ENCODE measurements around the gene CRIP2. TPM values are rescaled to one million over a fixed set of nuclear protein-coding genes. Genes with fewer than 3 reads are reported as not detected.

Gene CRIP2
- total and polyA plus RNA-seq, 10 of the 15 experiments (the other 5 are each of a cell fraction or from before 2014, with no cell fraction given) = 0.04 to 0.62 (median 0.37) TPM; not detected in 5

GRCh38 chr14:105444859-105445258, 29.8 kb upstream of the CRIP2 start:
- Histone ChIP-seq H3K4me3 (no peak overlapping the region), H3K4me1 (ENCODE audit: control insufficient read depth, insufficient read depth, low read length) (no peaks in the 10 kb centered on the region), H4K20me1 (ENCODE audit: control insufficient read depth, insufficient read depth) (no peaks in the 10 kb centered on the region), H3K79me2 (ENCODE audit: control insufficient read depth, insufficient read depth, low read length) (no peaks in the 10 kb centered on the region), H3K9ac (ENCODE audit: control insufficient read depth, insufficient read depth, low read length) (no peak overlapping the region), H3K27me3 (replicated peaks in 1 of 2; ENCODE audit: control insufficient read depth in 2 of 2, insufficient read depth in 2 of 2, low read length in 1 of 2) (no peaks in the 10 kb centered on the region), H3K9me3 (replicated peaks; ENCODE audit: control insufficient read depth, insufficient read depth, low read length) (no peaks in the 10 kb centered on the region), H2AFZ (ENCODE audit: control insufficient read depth, low read depth, low read length) (no peak overlapping the region), H3K36me3 (ENCODE audit: control insufficient read depth in 2 of 2, insufficient read depth in 2 of 2, low read length in 1 of 2) (peaks cover 0 to 14% of the 10 kb centered on the region in 2 experiments; a peak in 3 of 4 replicates), H3K27ac (ENCODE audit: control insufficient read depth, insufficient read depth) (no peak overlapping the region), H3K4me2 (ENCODE audit: control insufficient read depth, insufficient read depth) (no peak overlapping the region)
- ChIA-PET CTCF (interaction anchor here (1.0 kb wide), 1 partner anchor 45 kb away, joined by 3 read pairs; no protein-coding TSS in a partner anchor), SMC1A (ENCODE audit: uncharacterized antibody, unreplicated experiment) (no interaction called here), POLR2A (no interaction called here), RAD21 (ENCODE audit: unreplicated experiment) (no interaction called here)
- in situ Hi-C loops (cut with MboI) = no loop called here
- FAIRE-seq (no peak), ATAC-seq (no peak), DNase-seq (ENCODE audit: low read depth, low spot score) (no peak)
- intact Hi-C loops (cut with micrococcal nuclease; ENCODE audit: unreplicated experiment) = no loop called here
- WGBS (ENCODE audit: insufficient coverage, insufficient replicate concordance, low lambda C conversion rate, missing lambda C conversion rate) = 86% methylated on average over 17 of the region's 17 CpGs
- BruUV-seq (replicated peaks) = no TSS peak
- no peak for TF ChIP-seq POLR2AphosphoS2 (IDR thresholded peaks at IDR 0.05; ENCODE audit: low read depth, low read length)
- no peak for TF ChIP-seq RAD21 (IDR thresholded peaks at IDR 0.05; ENCODE audit: insufficient read depth, low read depth, low read length)
- no peak for TF ChIP-seq NFYA (IDR thresholded peaks at IDR 0.05; ENCODE audit: borderline replicate concordance, low read depth, low read length)
- TF ChIP-seq MXI1 (IDR thresholded peaks at IDR 0.05; ENCODE audit: low read depth, low read length) = no peak

GRCh38 chr14:105445290-105445689, 29.3 kb upstream of the CRIP2 start:
- ChIA-PET CTCF (no interaction called here), SMC1A (ENCODE audit: uncharacterized antibody, unreplicated experiment) (no interaction called here), RAD21 (ENCODE audit: unreplicated experiment) (no interaction called here), POLR2A (no interaction called here)
- H3K4me1 ChIP-seq (ENCODE audit: control insufficient read depth, insufficient read depth, low read length) = no peaks in the 10 kb centered on the region
- no peak overlapping the region for H2AFZ ChIP-seq (ENCODE audit: control insufficient read depth, low read depth, low read length)
- BruUV-seq (replicated peaks) = no TSS peak
- no peak for ATAC-seq
- H3K36me3 ChIP-seq (ENCODE audit: control insufficient read depth in 2 of 2, insufficient read depth in 2 of 2, low read length in 1 of 2) = peaks cover 0 to 19% of the 10 kb centered on the region in 2 experiments; a peak in 3 of 4 replicates
- no peaks in the 10 kb centered on the region for H3K27me3 ChIP-seq (replicated peaks in 1 of 2; ENCODE audit: control insufficient read depth in 2 of 2, insufficient read depth in 2 of 2, low read length in 1 of 2)
- no peak for DNase-seq (ENCODE audit: low read depth, low spot score)
- H3K9me3 ChIP-seq (replicated peaks; ENCODE audit: control insufficient read depth, insufficient read depth, low read length) = no peaks in the 10 kb centered on the region
- 78% methylated on average over 20 of the region's 24 CpGs for WGBS (ENCODE audit: insufficient coverage, insufficient replicate concordance, low lambda C conversion rate, missing lambda C conversion rate)
- no peaks in the 10 kb centered on the region for H4K20me1 ChIP-seq (ENCODE audit: control insufficient read depth, insufficient read depth)
- intact Hi-C loops (cut with micrococcal nuclease; ENCODE audit: unreplicated experiment) (no loop called here), in situ Hi-C loops (cut with MboI) (no loop called here)
- no peak overlapping the region for H3K9ac ChIP-seq (ENCODE audit: control insufficient read depth, insufficient read depth, low read length)
- no peak overlapping the region for H3K4me3 ChIP-seq
- H3K27ac ChIP-seq (ENCODE audit: control insufficient read depth, insufficient read depth) = no peak overlapping the region
- no peak for FAIRE-seq
- TF ChIP-seq POU2F2 (IDR thresholded peaks at IDR 0.05; ENCODE audit: borderline replicate concordance, low read depth, low read length) = no peak
- H3K79me2 ChIP-seq (ENCODE audit: control insufficient read depth, insufficient read depth, low read length) = no peaks in the 10 kb centered on the region
- H3K4me2 ChIP-seq (ENCODE audit: control insufficient read depth, insufficient read depth) = no peak overlapping the region
